Astrocyte of the cerebellum (primary cell): ENCODE results near the gene ITPRID1.
A peak's percentile ranks its signal among the peaks of the same experiment; 100 is the strongest.

Experiments used
- DNase-seq: peaks from one replicate; pipeline ENCODE4 v3.0.0-alpha.2; 2011; ENCODE audit warnings: low read depth
- H3K4me3 ChIP-seq: 2 replicates; pipeline ENCODE4 v1.5.1; 2011; ENCODE audit warnings: mild to moderate bottlenecking, low read depth, low read length, moderate library complexity
- in situ Hi-C: cut with HindIII; loops from 2 replicates; pipeline ENCODE4 v1.10.0; 2017; ENCODE audit warnings: low sequenced_read_pairs
- TF ChIP-seq, protein P1 (sequence below): IDR thresholded peaks from 2 replicates; pipeline ENCODE4 v1.5.1; 2012; ENCODE audit warnings: low read length, low read depth, moderate library complexity, mild to moderate bottlenecking; ENCODE audit errors: missing control alignments

Gene ITPRID1

DNA sequence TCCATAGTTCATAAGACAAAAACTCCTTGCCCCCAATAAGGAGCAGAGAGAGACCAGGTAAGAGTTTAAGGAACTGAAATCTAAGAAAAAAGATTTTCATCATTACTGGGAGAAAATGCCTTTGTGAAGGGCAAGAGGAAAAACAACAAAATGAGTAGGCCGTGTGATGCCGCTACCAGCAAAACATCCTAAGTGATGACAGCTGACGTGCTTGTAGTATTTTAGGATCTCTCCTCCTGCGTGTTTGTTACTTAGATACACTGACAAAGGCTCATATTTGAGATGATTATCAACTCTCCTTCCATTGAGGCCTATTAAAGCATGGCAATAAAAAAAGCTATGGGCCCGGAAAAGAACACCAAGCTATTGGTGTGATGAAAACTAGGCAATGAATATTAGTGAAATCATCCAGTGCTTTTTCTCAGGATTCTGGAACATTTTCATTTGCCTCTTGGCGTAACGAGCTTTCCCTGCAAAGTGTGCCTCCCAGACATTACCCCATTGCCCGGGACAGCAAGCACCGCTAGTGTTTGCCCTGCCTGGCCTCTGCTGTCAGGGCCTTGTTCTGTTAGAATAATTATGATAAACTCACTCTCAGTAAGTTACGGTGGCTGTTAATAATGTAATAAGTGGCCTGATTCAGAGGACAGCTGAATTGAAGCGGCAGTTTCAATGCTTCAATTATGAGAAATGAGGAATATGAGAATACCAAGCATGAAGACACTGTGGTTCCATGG, 36.8 kb upstream of the ITPRID1 start:
- in situ Hi-C loops, result no loop called here
- no peak for DNase-seq
- no peak overlapping the region for H3K4me3 ChIP-seq
- TF ChIP-seq, protein P1, sequence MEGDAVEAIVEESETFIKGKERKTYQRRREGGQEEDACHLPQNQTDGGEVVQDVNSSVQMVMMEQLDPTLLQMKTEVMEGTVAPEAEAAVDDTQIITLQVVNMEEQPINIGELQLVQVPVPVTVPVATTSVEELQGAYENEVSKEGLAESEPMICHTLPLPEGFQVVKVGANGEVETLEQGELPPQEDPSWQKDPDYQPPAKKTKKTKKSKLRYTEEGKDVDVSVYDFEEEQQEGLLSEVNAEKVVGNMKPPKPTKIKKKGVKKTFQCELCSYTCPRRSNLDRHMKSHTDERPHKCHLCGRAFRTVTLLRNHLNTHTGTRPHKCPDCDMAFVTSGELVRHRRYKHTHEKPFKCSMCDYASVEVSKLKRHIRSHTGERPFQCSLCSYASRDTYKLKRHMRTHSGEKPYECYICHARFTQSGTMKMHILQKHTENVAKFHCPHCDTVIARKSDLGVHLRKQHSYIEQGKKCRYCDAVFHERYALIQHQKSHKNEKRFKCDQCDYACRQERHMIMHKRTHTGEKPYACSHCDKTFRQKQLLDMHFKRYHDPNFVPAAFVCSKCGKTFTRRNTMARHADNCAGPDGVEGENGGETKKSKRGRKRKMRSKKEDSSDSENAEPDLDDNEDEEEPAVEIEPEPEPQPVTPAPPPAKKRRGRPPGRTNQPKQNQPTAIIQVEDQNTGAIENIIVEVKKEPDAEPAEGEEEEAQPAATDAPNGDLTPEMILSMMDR, result no peak

DNA sequence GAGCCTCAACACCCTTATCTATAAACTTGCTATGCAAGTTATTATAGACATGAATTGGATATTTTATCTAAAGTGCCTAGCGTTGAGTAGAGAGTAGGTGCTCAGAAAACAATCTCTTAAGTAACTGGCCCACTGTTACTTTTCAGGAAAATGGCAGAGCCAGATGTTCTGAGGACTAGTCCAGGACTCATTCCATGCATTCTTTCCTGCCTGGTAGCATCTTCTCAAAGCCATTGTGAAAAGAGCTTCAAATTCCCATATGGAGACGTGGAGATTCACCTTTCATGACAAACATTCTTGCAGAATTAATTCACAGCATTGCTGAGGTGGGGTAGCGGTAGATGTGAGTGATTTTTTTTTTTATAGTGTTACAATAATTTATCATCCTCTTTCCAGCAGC, 35.9 kb upstream of the ITPRID1 start:
- no peak overlapping the region for H3K4me3 ChIP-seq
- TF ChIP-seq, protein P1, result no peak
- no peak for DNase-seq
- in situ Hi-C loops, result no loop called here

DNA sequence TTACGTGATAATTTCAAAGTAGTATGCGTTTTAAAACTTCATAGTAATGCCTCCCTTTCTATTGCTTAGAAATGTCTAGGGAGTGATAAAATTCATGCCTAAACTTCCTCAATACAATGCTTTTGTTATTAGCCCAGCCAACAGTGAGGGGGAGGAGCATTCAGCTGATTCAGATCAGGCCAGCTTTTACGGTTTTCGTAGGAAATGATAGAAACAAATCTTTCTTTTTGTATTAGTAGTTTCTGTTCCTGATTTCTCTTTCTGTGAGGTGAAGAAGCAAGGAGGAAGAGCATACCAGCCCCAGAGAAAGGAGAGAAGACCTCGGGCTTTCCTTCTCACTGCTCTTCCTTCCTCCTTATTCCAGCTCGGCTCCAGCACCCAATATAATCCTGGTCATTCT, 35.2 kb upstream of the ITPRID1 start:
- in situ Hi-C loops, result no loop called here

DNA sequence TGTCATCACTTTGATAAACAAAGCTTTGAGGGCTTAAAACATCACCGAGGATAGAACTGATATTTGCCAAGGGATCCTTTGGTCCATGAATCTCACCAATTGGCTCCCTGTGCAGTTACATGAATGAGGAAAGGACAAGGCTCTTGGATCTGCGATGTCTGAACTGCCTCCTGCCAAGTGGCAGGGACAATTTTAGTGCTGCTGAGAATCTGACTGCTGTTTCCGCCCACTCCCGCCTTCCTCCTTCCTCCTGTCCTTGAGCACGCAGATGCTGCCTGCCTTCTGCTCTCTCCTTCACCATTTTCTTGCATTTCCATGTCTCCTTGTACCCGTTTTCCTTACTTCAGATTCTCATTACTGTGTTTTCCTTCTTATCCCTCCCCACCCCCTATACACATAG, 26.8 kb upstream of the ITPRID1 start:
- no peak overlapping the region for H3K4me3 ChIP-seq
- no peak for DNase-seq
- in situ Hi-C loops, result no loop called here
- TF ChIP-seq, protein P1, result no peak

More for the DNA sequence above, 35.2 kb upstream of the ITPRID1 start:
- no peak overlapping the region for H3K4me3 ChIP-seq
- TF ChIP-seq, protein P1, result no peak
- DNase-seq, result no peak

DNA sequence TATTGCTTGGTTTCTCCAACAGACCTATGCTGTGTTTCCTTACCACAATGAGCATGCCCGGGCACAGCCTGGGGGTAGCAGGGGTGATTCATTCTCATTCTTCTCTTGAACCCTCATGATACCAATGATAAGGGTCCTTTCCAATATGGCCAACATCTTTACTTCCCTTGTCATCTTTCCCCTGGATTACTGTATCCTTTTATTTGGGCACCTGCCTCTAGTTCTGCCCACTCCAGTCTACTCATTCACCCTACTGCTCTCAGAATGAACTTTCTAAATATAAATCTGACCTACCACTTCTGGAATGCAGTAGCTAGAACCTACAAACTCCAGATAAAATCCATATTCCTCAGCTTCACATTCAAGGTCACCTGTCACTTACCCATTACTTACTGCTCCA, 26.4 kb upstream of the ITPRID1 start:
- TF ChIP-seq, protein P1, result no peak
- no peak overlapping the region for H3K4me3 ChIP-seq
- in situ Hi-C loops, result no loop called here
- no peak for DNase-seq

DNA sequence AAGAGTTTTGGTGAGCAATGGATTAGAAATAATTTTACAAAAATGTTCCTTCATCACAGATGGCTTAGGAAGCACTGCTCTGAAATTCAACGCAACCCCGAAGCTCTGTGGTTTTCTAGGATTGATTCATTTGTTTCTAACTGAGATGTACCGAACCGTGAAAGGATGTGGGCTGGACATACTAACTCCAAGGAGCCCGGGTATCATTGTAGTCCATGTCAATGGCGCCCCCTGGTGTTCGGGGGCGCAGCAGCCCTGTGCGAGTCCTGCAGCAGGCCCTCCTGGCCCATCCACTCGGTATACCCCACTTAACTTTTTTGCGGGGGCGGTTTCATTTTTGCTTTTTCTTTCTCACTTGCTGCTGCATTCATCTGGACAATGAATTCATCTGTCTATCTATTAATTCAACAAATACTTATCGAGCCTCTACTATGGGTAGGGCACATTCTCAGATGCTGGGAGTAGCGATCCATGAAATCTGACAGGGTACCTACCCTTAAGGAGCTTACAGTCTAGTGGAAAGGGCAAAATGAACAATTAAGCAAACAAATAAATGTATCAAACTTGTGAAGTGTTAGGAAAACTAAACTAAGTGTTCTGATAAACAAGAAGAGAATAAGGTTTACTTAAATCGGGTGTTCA, 25.2 kb upstream of the ITPRID1 start:
- in situ Hi-C loops, result no loop called here
- TF ChIP-seq, protein P1, result peak; percentile 85
- no peak overlapping the region for H3K4me3 ChIP-seq
- DNase-seq, result peak; percentile 59
